Measurements from ENCODE around the gene BRD9. TPM values are rescaled to one million over a fixed set of nuclear protein-coding genes. Genes with fewer than 3 reads are reported as not detected.
"Not testable (repeated sequence)": the region's sequence is repeated elsewhere in the genome, so short reads cannot be mapped to it uniquely, and the experiment has no call there.

The BRD9 gene
- total RNA-seq, result 27.9 TPM
- long read RNA-seq, transcript BRD9-202 (16 exons, 2,156 nt), result major isoform, 7 of 17 reads
- long read RNA-seq, partial matches to known transcripts, result 1 of 17 reads
- long read RNA-seq, other reads (novel, unspliced or antisense), result 7 of 17 reads

- peak; percentile 93 for DNase-seq (ENCODE audit: missing footprints)
- ATAC-seq, result peak; percentile 94
- intact Hi-C loops (cut with DNase I), result loop anchor here (5.0 kb wide), 2 partner anchors 200 to 420 kb away; partner anchors contain the start of gene TPPP
Measured at GRCh38 chr5:892394-893136, at the start of gene BRD9, which contains the start of gene TRIP13. TSS of gene BRD9 (minus strand) at chr5:892801. CDS start at chr5:892657, 144 bp downstream. TSS of gene TRIP13 (plus strand) at chr5:892884. CDS start at chr5:892999, 115 bp downstream.

GRCh38 chr5:940741-941140, 48.1 kb upstream of the BRD9 start:
- ATAC-seq; DNase-seq (ENCODE audit: missing footprints); intact Hi-C loops (cut with DNase I): not testable (repeated sequence)

GRCh38 chr5:939368-939767, 46.8 kb upstream of the BRD9 start:
- ATAC-seq (no peak), DNase-seq (ENCODE audit: missing footprints) (no peak)
- intact Hi-C loops (cut with DNase I), result no loop called here

GRCh38 chr5:937151-937924, 44.7 kb upstream of the BRD9 start:
- no peak for ATAC-seq
- intact Hi-C loops (cut with DNase I), result no loop called here
- DNase-seq (ENCODE audit: missing footprints), result no peak

- intact Hi-C loops (cut with DNase I), result no loop called here
- ATAC-seq (no peak), DNase-seq (ENCODE audit: missing footprints) (no peak)
Measured at GRCh38 chr5:936149-937144, 43.8 kb upstream of the BRD9 start.

GRCh38 chr5:935510-936084, 43.0 kb upstream of the BRD9 start:
- DNase-seq (ENCODE audit: missing footprints) (no peak), ATAC-seq (no peak)
- intact Hi-C loops (cut with DNase I), result no loop called here

- intact Hi-C loops (cut with DNase I); ATAC-seq; DNase-seq (ENCODE audit: missing footprints): not testable (repeated sequence)
Measured at GRCh38 chr5:934381-934967, 41.9 kb upstream of the BRD9 start.

GRCh38 chr5:933951-934350, 41.4 kb upstream of the BRD9 start:
- ATAC-seq; intact Hi-C loops (cut with DNase I); DNase-seq (ENCODE audit: missing footprints): not testable (repeated sequence)

GRCh38 chr5:933251-933861, 40.8 kb upstream of the BRD9 start:
- intact Hi-C loops (cut with DNase I), result no loop called here
- DNase-seq (ENCODE audit: missing footprints) (no peak), ATAC-seq (no peak)

GRCh38 chr5:932628-933250, 40.1 kb upstream of the BRD9 start:
- ATAC-seq (peak; percentile 74), DNase-seq (ENCODE audit: missing footprints) (no peak)
- intact Hi-C loops (cut with DNase I), result no loop called here

- no peak for DNase-seq (ENCODE audit: missing footprints)
- intact Hi-C loops (cut with DNase I), result no loop called here
- ATAC-seq, result no peak
Measured at GRCh38 chr5:932151-932627, 39.6 kb upstream of the BRD9 start.

GRCh38 chr5:931570-932145, 39.1 kb upstream of the BRD9 start:
- intact Hi-C loops (cut with DNase I), result no loop called here
- no peak for DNase-seq (ENCODE audit: missing footprints)
- no peak for ATAC-seq

GRCh38 chr5:930866-931265, 38.3 kb upstream of the BRD9 start:
- ATAC-seq (no peak), DNase-seq (ENCODE audit: missing footprints) (no peak)
- intact Hi-C loops (cut with DNase I), result no loop called here

- no peak for DNase-seq (ENCODE audit: missing footprints)
- intact Hi-C loops (cut with DNase I), result no loop called here
- no peak for ATAC-seq
Measured at GRCh38 chr5:929596-929995, 37.0 kb upstream of the BRD9 start.

GRCh38 chr5:929182-929581, 36.6 kb upstream of the BRD9 start:
- intact Hi-C loops (cut with DNase I); ATAC-seq; DNase-seq (ENCODE audit: missing footprints): not testable (repeated sequence)

GRCh38 chr5:927172-928015, 34.8 kb upstream of the BRD9 start:
- intact Hi-C loops (cut with DNase I), result no loop called here
- no peak for DNase-seq (ENCODE audit: missing footprints)
- ATAC-seq, result no peak

Measured in Right ventricle myocardium inferior (tissue), 1 donor.